HCT116 (cell line): ENCODE data around the gene AIFM1. TPM values are rescaled to one million over a fixed set of nuclear protein-coding genes. Genes with fewer than 3 reads are reported as not detected.

ENCODE experiments used
- ATAC-seq: fragments of 200-7000 bp; cut with Tn5 transposase; 2 replicates; pipeline ENCODE4 v1.9.1; 2020; ENCODE audit warnings: mild to moderate bottlenecking, moderate library complexity
- BruUV-seq: library from RNA; stranded (reverse); fragments of 400-500 nt; replicated peaks from 2 replicates; lab custom pipeline; 2021; lab: Mats Ljungman, UMichigan
- CTCF ChIA-PET: fragments of 300-600 bp; sonication (Branson Sonifier 250); formaldehyde crosslinking; loops from one replicate; lab custom pipeline; 2021; ENCODE audit warnings: antibody characterized with exemption; lab: Charles Lee
- POLR2A ChIA-PET: fragments of 300-600, 350-600 bp; sonication (Branson Sonifier 250); formaldehyde crosslinking; loops from one replicate; lab custom pipeline; 2021; ENCODE audit warnings: antibody characterized with exemption; lab: Charles Lee
- RAD21 ChIA-PET, 2 experiments: fragments of 300-600 bp; sonication (Branson Sonifier 250); formaldehyde crosslinking; loops; one replicate each; lab custom pipeline; 2023; ENCODE audit warnings: low total read pairs in 2 of 2; ENCODE audit not compliant: uncharacterized antibody in 2 of 2, unreplicated experiment in 2 of 2, low non-redundant PET in 1 of 2; lab: Charles Lee
- DNase-seq: peaks from one replicate; pipeline ENCODE4 v3.0.0-alpha.2; 2010; ENCODE audit warnings: low read depth, low spot score
- H2AFZ ChIP-seq: fragments of 200-600 bp; shearing (Covaris generic), sonication (generic); 2 replicates; pipeline ENCODE4 v1.6.1; 2017; ENCODE audit warnings: low read depth, mixed run types, mixed read lengths, antibody characterized with exemption, low read length; ENCODE audit not compliant: poor library complexity, severe bottlenecking
- H3K27ac ChIP-seq: 2 replicates; pipeline ENCODE4 v1.5.1; 2012; ENCODE audit warnings: low read depth, low read length
- H3K27me3 ChIP-seq: fragments of 200-600 bp; sonication (generic); 2 replicates; pipeline ENCODE4 v1.6.1; 2016; ENCODE audit warnings: mixed run types, low read length, mixed read lengths; ENCODE audit not compliant: insufficient read depth
- H3K36me3 ChIP-seq, 2 experiments: fragments of 200-500 bp in 1 of 2; fragments of 200-600 bp in 1 of 2; sonication (Bioruptor generic) in 1 of 2; sonication (generic) in 1 of 2; 2 replicates each; pipeline versions ENCODE4 v1.5.1 to v1.6.1; 2014 to 2016; ENCODE audit warnings: low read length in 2 of 2, inconsistent platforms in 1 of 2, mixed read lengths in 1 of 2, mixed run types in 1 of 2; ENCODE audit not compliant: insufficient read depth in 2 of 2, control insufficient read depth in 1 of 2
- H3K4me1 ChIP-seq, 2 experiments: fragments of 200-600 bp in 1 of 2; sonication (generic) in 1 of 2; 2 replicates each; pipeline versions ENCODE4 v1.5.1 to v1.6.1; 2012 to 2017; ENCODE audit warnings: low read length in 2 of 2, inconsistent platforms in 1 of 2, mild to moderate bottlenecking in 1 of 2, mixed read lengths in 1 of 2, mixed run types in 1 of 2, moderate library complexity in 1 of 2; ENCODE audit not compliant: insufficient read depth in 2 of 2, control insufficient read depth in 1 of 2
- H3K4me2 ChIP-seq: fragments of 200-600 bp; sonication (generic); 2 replicates; pipeline ENCODE4 v1.6.1; 2017; ENCODE audit warnings: mixed run types, low read length, mixed read lengths
- H3K4me3 ChIP-seq, 2 experiments: fragments of 200-600 bp in 1 of 2; sonication (generic) in 1 of 2; replicated peaks in 1 of 2; 2 replicates each; pipeline ENCODE4 v1.5.1; 2011 to 2016; ENCODE audit warnings: low read length in 2 of 2, control low read depth in 1 of 2, low read depth in 1 of 2, mild to moderate bottlenecking in 1 of 2, mixed read lengths in 1 of 2, mixed run types in 1 of 2
- H3K79me2 ChIP-seq: fragments of 200-600 bp; sonication (generic); 2 replicates; pipeline ENCODE4 v1.6.1; 2017; ENCODE audit warnings: mild to moderate bottlenecking, mixed run types, low read length, moderate library complexity, mixed read lengths; ENCODE audit not compliant: insufficient read depth
- H3K9ac ChIP-seq: fragments of 200-600 bp; sonication (generic); 2 replicates; pipeline ENCODE4 v1.6.1; 2016; ENCODE audit warnings: low read length, mixed read lengths
- H3K9me2 ChIP-seq: fragments of 200-600 bp; sonication (generic), shearing (Covaris generic); 2 replicates; pipeline ENCODE4 v1.6.1; 2017; ENCODE audit warnings: mixed run types, mild to moderate bottlenecking, moderate library complexity; ENCODE audit not compliant: insufficient read depth
- H3K9me3 ChIP-seq, 2 experiments: fragments of 200-500 bp in 1 of 2; fragments of 200-600 bp in 1 of 2; sonication (Bioruptor generic) in 1 of 2; sonication (generic) in 1 of 2; 2 replicates each; pipeline ENCODE4 v1.6.1; 2014 to 2017; ENCODE audit warnings: low read length in 2 of 2, mixed read lengths in 2 of 2, inconsistent platforms in 1 of 2, low read depth in 1 of 2, mild to moderate bottlenecking in 1 of 2, mixed run types in 1 of 2, moderate library complexity in 1 of 2; ENCODE audit not compliant: control insufficient read depth in 1 of 2, insufficient read depth in 1 of 2
- H4K20me1 ChIP-seq: fragments of 200-600 bp; sonication (generic), shearing (Covaris generic); 2 replicates; pipeline ENCODE4 v1.6.1; 2017; ENCODE audit warnings: mixed run types, mild to moderate bottlenecking, moderate library complexity; ENCODE audit not compliant: insufficient read depth
- CTCF ChIP-seq, 3 experiments: fragments of 200-600 bp in 1 of 3; sonication (generic) in 1 of 3; IDR thresholded peaks in 2 of 3; conservative IDR thresholded peaks in 1 of 3; 2 replicates each; pipeline ENCODE4 v1.5.1; 2012 to 2017; ENCODE audit warnings: low read depth in 2 of 3, low read length in 2 of 3, antibody characterized with exemption in 1 of 3, borderline replicate concordance in 1 of 3, control low read depth in 1 of 3, mild to moderate bottlenecking in 1 of 3, mixed read lengths in 1 of 3, mixed run types in 1 of 3, moderate library complexity in 1 of 3; ENCODE audit not compliant: insufficient read depth in 1 of 3
- EZH2 ChIP-seq: fragments of 200-600 bp; sonication (generic); IDR thresholded peaks from 2 replicates; pipeline ENCODE4 v1.6.1; 2017; ENCODE audit warnings: antibody characterized with exemption, mixed run types
- POLR2A ChIP-seq: IDR thresholded peaks from 2 replicates; pipeline ENCODE4 v1.7.0; 2011; ENCODE audit warnings: borderline replicate concordance; ENCODE audit not compliant: insufficient read depth, insufficient read length; ENCODE audit errors: extremely low read depth
- RAD21 ChIP-seq: IDR thresholded peaks from 2 replicates; pipeline ENCODE4 v1.6.1; 2012; ENCODE audit warnings: low read depth, mild to moderate bottlenecking
- SIN3A ChIP-seq: IDR thresholded peaks from 2 replicates; pipeline ENCODE4 v1.6.1; 2012; ENCODE audit warnings: low read depth
- ZBTB33 ChIP-seq: IDR thresholded peaks from 2 replicates; pipeline ENCODE4 v1.6.1; 2011; ENCODE audit warnings: mild to moderate bottlenecking, low read length, moderate library complexity; ENCODE audit not compliant: insufficient replicate concordance; ENCODE audit errors: extremely low read depth
- intact Hi-C: fragments of 100-400 bp; cut with micrococcal nuclease; formaldehyde crosslinking; loops from 2 replicates; pipeline ENCODE4 v1.10.0; 2022
- total RNA-seq: library from RNA; stranded (reverse); gene quantifications from one replicate; pipeline ENCODE4 v1.2.1, GENCODE V29; 2021; ENCODE audit not compliant: unreplicated experiment

AIFM1 gene
- total RNA-seq, 1 experiment from 2014 or later = 50.0 TPM

DNA sequence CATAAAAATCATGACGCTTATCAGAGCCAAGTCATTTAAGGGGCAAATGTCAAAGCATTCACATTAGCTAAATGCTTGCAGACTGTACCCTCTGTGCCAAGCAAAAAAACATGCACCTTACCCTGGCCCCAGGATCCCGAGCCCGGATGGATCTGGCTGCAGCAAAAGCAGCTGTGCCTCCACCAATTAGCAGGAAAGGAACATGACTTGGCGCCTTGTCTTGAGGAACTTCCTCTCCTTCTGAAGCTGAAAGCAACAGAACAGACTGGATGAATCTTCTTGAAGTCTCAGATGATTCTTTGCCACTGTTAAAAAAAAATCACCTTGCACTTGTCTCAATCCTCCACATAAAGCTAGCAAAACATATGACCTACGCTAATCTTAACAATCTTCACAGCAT lies 18.0 kb downstream of the AIFM1 start (continued):
- TF ChIP-seq ZBTB33 = no peak
- TF ChIP-seq RAD21 = no peak

DNA sequence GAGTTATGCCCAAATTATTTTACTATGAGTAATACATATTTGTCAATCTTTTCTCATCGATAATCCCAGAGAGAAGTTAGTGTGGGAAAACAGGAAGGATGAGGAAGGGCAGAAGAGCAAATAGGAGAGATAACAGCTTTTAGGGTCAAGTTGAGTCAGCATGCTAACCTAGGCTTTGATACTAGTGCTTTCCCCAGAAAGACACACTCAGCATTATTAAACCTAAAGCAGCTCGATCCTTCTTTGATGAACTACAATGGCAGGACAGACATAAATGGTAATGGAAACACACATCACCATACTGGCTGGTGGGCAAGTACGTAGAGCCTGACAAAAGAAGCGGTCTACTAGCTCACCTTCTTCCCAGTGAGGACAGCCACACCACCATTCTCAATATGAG lies 20.5 kb downstream of the AIFM1 start:
- peaks cover 3% of the 10 kb centered on the region in 2 experiments; a peak in 1 of 4 replicates for H3K36me3 ChIP-seq
- no TSS peak for BruUV-seq
- H3K9me3 ChIP-seq = no peaks in the 10 kb centered on the region
- H2AFZ ChIP-seq = no peak overlapping the region
- H3K4me2 ChIP-seq = no peak overlapping the region
- H3K9me2 ChIP-seq = no peaks in the 10 kb centered on the region
- H4K20me1 ChIP-seq = no peaks in the 10 kb centered on the region
- ChIA-PET CTCF (no interaction called here), POLR2A (no interaction called here), RAD21 (no interaction called here)
- no peaks in the 10 kb centered on the region for H3K79me2 ChIP-seq
- TF ChIP-seq POLR2A = no peak
- no peak for TF ChIP-seq EZH2
- H3K4me3 ChIP-seq = no peak overlapping the region
- ATAC-seq = no peak
- H3K27ac ChIP-seq = no peak overlapping the region
- H3K4me1 ChIP-seq = peaks cover 0 to 9% of the 10 kb centered on the region in 2 experiments; a peak in 1 of 4 replicates
- no peak for DNase-seq
- H3K27me3 ChIP-seq = no peaks in the 10 kb centered on the region
- intact Hi-C loops = no loop called here
- H3K9ac ChIP-seq = no peak overlapping the region

DNA sequence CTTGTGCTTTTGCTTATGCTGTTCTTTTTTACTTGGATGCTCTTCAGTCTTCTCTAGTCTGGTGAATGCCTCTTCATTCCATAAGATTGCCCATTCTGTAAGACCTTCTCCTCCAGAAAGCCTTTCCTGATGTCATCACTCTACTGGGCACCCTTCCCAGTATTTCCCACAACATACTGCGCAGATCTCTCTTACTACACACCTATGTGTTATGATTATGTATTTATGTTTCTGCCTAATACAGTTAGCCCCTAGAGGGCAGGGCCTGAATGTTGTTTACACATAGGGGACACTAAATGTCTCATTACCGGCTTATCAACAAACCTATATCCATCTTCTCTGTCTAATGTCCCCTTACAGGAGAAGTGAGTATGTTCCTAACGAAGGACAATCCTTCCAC lies 21.1 kb downstream of the AIFM1 start:
- BruUV-seq = no TSS peak
- Histone ChIP-seq H2AFZ (no peak overlapping the region), H3K4me2 (no peak overlapping the region), H3K4me1 (peaks cover 0 to 9% of the 10 kb centered on the region in 2 experiments; a peak in 1 of 4 replicates), H3K9me3 (no peaks in the 10 kb centered on the region), H3K9ac (no peak overlapping the region), H3K9me2 (no peaks in the 10 kb centered on the region), H3K27me3 (no peaks in the 10 kb centered on the region), H3K36me3 (peaks cover 3% of the 10 kb centered on the region in 2 experiments; a peak in 1 of 4 replicates), H3K27ac (no peak overlapping the region), H4K20me1 (no peaks in the 10 kb centered on the region), H3K79me2 (no peaks in the 10 kb centered on the region), H3K4me3 (no peak overlapping the region)
- POLR2A ChIA-PET = no interaction called here
- intact Hi-C loops = no loop called here
- RAD21 ChIA-PET = no interaction called here
- DNase-seq (no peak), ATAC-seq (peak; percentile 40; the same call in 1 of the 2 replicates)
- TF ChIP-seq RAD21 (0 out of 2 replicates have a peak, but pooled peaks have one; percentile 5), SIN3A (no peak), CTCF (IDR thresholded peaks at IDR 0.05 in 2 of 3, conservative IDR thresholded peaks at IDR 0.05 in 1 of 3; ENCODE audit: borderline replicate concordance in 1 of 3, insufficient read depth in 1 of 3, low read depth in 2 of 3, low read length in 2 of 3) (peak in 2 of 3 experiments; percentile 6 to 20; a peak in 1 of 6 replicates)
- CTCF ChIA-PET = no interaction called here
